Spleen (tissue), 7 donors: ENCODE data around the gene PPME1.

Experiments
- CTCF ChIP-seq, 11 experiments: fragments of 200-600 bp in 7 of 11; fragments of 450-650 bp in 4 of 11; sonication (generic) in 4 of 11; IDR thresholded peaks in 8 of 11; conservative IDR thresholded peaks in 3 of 11; 1 replicate in 7 of 11; 2 replicates in 4 of 11; pipeline versions ENCODE4 v1.4.0 to v1.8.0; 2016 to 2021; ENCODE audit warnings: antibody characterized with exemption in 11 of 11, inconsistent platforms in 4 of 11, mild to moderate bottlenecking in 1 of 11
- POLR2A ChIP-seq, 3 donors: fragments of 450-650 bp; IDR thresholded peaks; one replicate each; pipeline ENCODE4 v1.5.1; 2017; ENCODE audit warnings: antibody characterized with exemption in 3 of 3, mild to moderate bottlenecking in 1 of 3
- POLR2AphosphoS5 ChIP-seq, 3 donors: sonication (generic); formaldehyde crosslinking; IDR thresholded peaks; one replicate each; pipeline ENCODE4 v1.5.1; 2017; ENCODE audit warnings: antibody characterized with exemption in 3 of 3
- donor health status: DM: no; HTN: no; CAD: no; lungs with moderate emphysema.
- donor health status: DM: no; HTN: no; CAD: no.
- donor health status: DM: no; HTN: no; CAD: no.

- no peak for TF ChIP-seq POLR2A (IDR thresholded peaks at IDR 0.05)
- no peak for TF ChIP-seq CTCF (IDR thresholded peaks at IDR 0.05 in 8 of 11, conservative IDR thresholded peaks at IDR 0.05 in 3 of 11)
- no peak for TF ChIP-seq POLR2AphosphoS5 (IDR thresholded peaks at IDR 0.05)
Observed at GRCh38 chr11:74233683-74234082, 62.6 kb downstream of the PPME1 start.
